Aorta (tissue), 4 donors: ENCODE data around the gene RNASE9. TPM values are rescaled to one million over a fixed set of nuclear protein-coding genes. Genes with fewer than 3 reads are reported as not detected.

Source experiments
- polyA plus RNA-seq, 2 donors: library from polyadenylated mRNA; stranded (reverse); fragments of 200-250 nt; gene quantifications; one replicate each; pipeline ENCODE4 v1.2.3, GENCODE V29; 2013
- total RNA-seq, 2 donors: library from RNA; stranded (reverse); fragmentation: NEBNext Ultra II Directional; extraction: Animal tissue kit (Norgen Biotek cat#: 25700); gene quantifications; one replicate each; pipeline ENCODE4 v1.2.1, GENCODE V29; 2021
- donor health status: healthy with polysubstance abuse.
- donor health status: Bipolar disorder and iron deficiency.
- donor health status: DM: no; HTN: no; CAD: no.
- donor health status: DM: yes; HTN: yes; CAD: no.

Gene RNASE9
- total and polyA plus RNA-seq, 4 donors, result not detected

Other genes with a start within 250 kb of the RNASE9 start
- gene CCNB1IP1, start 227.8 kb downstream of the RNASE9 start, total RNA-seq, result 10 to 100 TPM; 34.6 to 50.9 TPM
- 10 to 100 TPM; 65.5 to 75.4 TPM for gene CCNB1IP1, start 227.8 kb downstream of the RNASE9 start, polyA plus RNA-seq
- 10 to 100 TPM; 13.4 to 19.5 TPM for gene PARP2, start 217.4 kb downstream of the RNASE9 start, total RNA-seq
- 10 to 100 TPM; 13.4 to 21.4 TPM for gene PARP2, start 217.4 kb downstream of the RNASE9 start, polyA plus RNA-seq
- 10 to 100 TPM; 49.0 to 62.4 TPM for gene TEP1, start 147.5 kb downstream of the RNASE9 start, total RNA-seq
- gene TEP1, start 147.5 kb downstream of the RNASE9 start, polyA plus RNA-seq, result 10 to 100 TPM; 10.3 to 28.2 TPM
- 1 to 10 TPM in 1 of 2 donors, under 1 TPM in 1; 0.39 to 1.3 TPM for gene KLHL33, start 124.9 kb downstream of the RNASE9 start, total RNA-seq
- gene KLHL33, start 124.9 kb downstream of the RNASE9 start, polyA plus RNA-seq, result under 1 TPM; 0.25 to 0.41 TPM
- 10 to 100 TPM; 27.5 to 40.0 TPM for gene OSGEP, start 106.2 kb downstream of the RNASE9 start, total RNA-seq
- gene OSGEP, start 106.2 kb downstream of the RNASE9 start, polyA plus RNA-seq, result 10 to 100 TPM; 14.9 to 82.1 TPM
- gene APEX1, start 105.8 kb downstream of the RNASE9 start, total RNA-seq, result 10 to 100 TPM; 51.1 to 66.0 TPM
- 100 to 1,000 TPM in 1 of 2 donors, 10 to 100 TPM in 1; 84.8 to 122 TPM for gene APEX1, start 105.8 kb downstream of the RNASE9 start, polyA plus RNA-seq
- gene PIP4P1, start 99.6 kb downstream of the RNASE9 start, total RNA-seq, result 10 to 100 TPM; 25.9 to 27.6 TPM
- gene PIP4P1, start 99.6 kb downstream of the RNASE9 start, polyA plus RNA-seq, result 10 to 100 TPM; 15.8 to 42.7 TPM
- gene PNP, start 91.6 kb downstream of the RNASE9 start, total RNA-seq, result 10 to 100 TPM; 46.2 to 54.1 TPM
- gene PNP, start 91.6 kb downstream of the RNASE9 start, polyA plus RNA-seq, result 10 to 100 TPM; 21.9 to 56.5 TPM
- under 1 TPM; 0.78 to 0.96 TPM for gene RNASE10, start 55.5 kb downstream of the RNASE9 start, total RNA-seq
- not detected for gene RNASE10, start 55.5 kb downstream of the RNASE9 start, polyA plus RNA-seq
- gene RNASE11, start 27.0 kb upstream of the RNASE9 start, total RNA-seq, result not detected
- not detected for gene RNASE11, start 27.0 kb upstream of the RNASE9 start, polyA plus RNA-seq
- gene RNASE12, start 30.3 kb upstream of the RNASE9 start, total RNA-seq, result not detected
- gene RNASE12, start 30.3 kb upstream of the RNASE9 start, polyA plus RNA-seq, result not detected
- gene OR6S1, start 80.6 kb upstream of the RNASE9 start, total RNA-seq, result not detected
- gene OR6S1, start 80.6 kb upstream of the RNASE9 start, polyA plus RNA-seq, result not detected
- 10 to 100 TPM; 37.4 to 71.8 TPM for gene RNASE4, start 123.5 kb upstream of the RNASE9 start, total RNA-seq
- 10 to 100 TPM; 39.3 to 85.1 TPM for gene RNASE4, start 123.5 kb upstream of the RNASE9 start, polyA plus RNA-seq
- 10 to 100 TPM; 19.7 to 22.1 TPM for gene ANG, start 127.7 kb upstream of the RNASE9 start, total RNA-seq
- 10 to 100 TPM; 20.8 to 30.3 TPM for gene ANG, start 127.7 kb upstream of the RNASE9 start, polyA plus RNA-seq
- not detected for gene EDDM3A, start 184.8 kb upstream of the RNASE9 start, total RNA-seq
- gene EDDM3A, start 184.8 kb upstream of the RNASE9 start, polyA plus RNA-seq, result not detected
- not detected for gene EDDM3B, start 207.4 kb upstream of the RNASE9 start, total RNA-seq
- gene EDDM3B, start 207.4 kb upstream of the RNASE9 start, polyA plus RNA-seq, result not detected
- gene RNASE6, start 220.2 kb upstream of the RNASE9 start, total RNA-seq, result 10 to 100 TPM; 14.8 to 18.8 TPM
- gene RNASE6, start 220.2 kb upstream of the RNASE9 start, polyA plus RNA-seq, result 10 to 100 TPM in 1 of 2 donors, 1 to 10 TPM in 1; 4.8 to 21.8 TPM
- 100 to 1,000 TPM; 264 to 499 TPM for gene RNASE1, start 241.8 kb upstream of the RNASE9 start, total RNA-seq
- gene RNASE1, start 241.8 kb upstream of the RNASE9 start, polyA plus RNA-seq, result 100 to 1,000 TPM in 1 of 2 donors, 10 to 100 TPM in 1; 86.4 to 312 TPM